CD4-positive, alpha-beta T cell (primary cell): Measurements from ENCODE around the gene LCNL1. TPM values are rescaled to one million over a fixed set of nuclear protein-coding genes. Genes with fewer than 3 reads are reported as not detected.
A peak's percentile ranks its signal among the peaks of the same experiment; 100 is the strongest.

Experiments
- ATAC-seq: fragments of 200-7000 bp; cut with Tn5 transposase; one replicate; pipeline ENCODE4 v1.10.0; 2022; ENCODE audit warnings: mild to moderate bottlenecking; ENCODE audit not compliant: poor library complexity
- CTCF ChIA-PET: fragments of 350-600 bp; sonication (Branson Sonifier 250); formaldehyde crosslinking; loops from one replicate; lab custom pipeline; 2021; ENCODE audit warnings: antibody characterized with exemption, inconsistent platforms; lab: Charles Lee
- POLR2A ChIA-PET: fragments of 350-600 bp; sonication (Branson Sonifier 250); formaldehyde crosslinking; loops from one replicate; lab custom pipeline; 2021; ENCODE audit warnings: antibody characterized with exemption, inconsistent platforms; lab: Charles Lee
- DNase-seq, 14 experiments: peaks; one replicate each; pipeline ENCODE4 v3.0.0-alpha.2; 2013 to 2020; ENCODE audit warnings: mixed read lengths in 2 of 14
- H3K27ac ChIP-seq, 2 donors: one replicate each; pipeline versions ENCODE4 v1.5.1 to v1.7.0; 2013; ENCODE audit warnings: low read length in 2 of 2, low read depth in 1 of 2, mild to moderate bottlenecking in 1 of 2
- H3K27me3 ChIP-seq, 2 experiments: 1 replicate in 1 of 2; 2 replicates in 1 of 2; pipeline versions ENCODE4 v1.6.1 to v1.7.0; 2013; ENCODE audit warnings: low read length in 2 of 2, control low read depth in 1 of 2, mild to moderate bottlenecking in 1 of 2, moderate library complexity in 1 of 2; ENCODE audit not compliant: insufficient read depth in 2 of 2, control insufficient read depth in 1 of 2
- H3K36me3 ChIP-seq: one replicate; pipeline ENCODE4 v1.6.1; 2013; ENCODE audit warnings: low read length, control low read depth; ENCODE audit not compliant: insufficient read depth
- H3K4me1 ChIP-seq: one replicate; pipeline ENCODE4 v1.6.1; 2013; ENCODE audit warnings: low read length, control low read depth; ENCODE audit not compliant: insufficient read depth
- H3K4me3 ChIP-seq: one replicate; pipeline ENCODE4 v1.5.1; 2013; ENCODE audit warnings: mild to moderate bottlenecking, low read length, moderate library complexity
- H3K9me3 ChIP-seq, 2 experiments: 1 replicate in 1 of 2; 2 replicates in 1 of 2; pipeline versions ENCODE4 v1.6.1 to v1.7.0; 2013; ENCODE audit warnings: low read length in 2 of 2, mild to moderate bottlenecking in 2 of 2, control low read depth in 1 of 2, moderate library complexity in 1 of 2; ENCODE audit not compliant: control insufficient read depth in 1 of 2, insufficient read depth in 1 of 2
- H3K27ac Mint-ChIP-seq: one replicate; pipeline ENCODE4 v1.8.0; 2020; ENCODE audit warnings: mixed read lengths
- H3K27me3 Mint-ChIP-seq: one replicate; pipeline ENCODE4 v1.8.0; 2021; ENCODE audit warnings: mixed read lengths
- H3K36me3 Mint-ChIP-seq: one replicate; pipeline ENCODE4 v1.8.0; 2021; ENCODE audit warnings: low read depth, mixed read lengths
- H3K4me1 Mint-ChIP-seq: one replicate; pipeline ENCODE4 v1.8.0; 2021; ENCODE audit warnings: low read depth, mixed read lengths
- H3K4me3 Mint-ChIP-seq: one replicate; pipeline ENCODE4 v1.8.0; 2020; ENCODE audit warnings: mild to moderate bottlenecking, mixed read lengths
- H3K9me3 Mint-ChIP-seq: one replicate; pipeline ENCODE4 v1.8.0; 2020; ENCODE audit warnings: mixed read lengths
- intact Hi-C, 2 experiments: fragments of 100-400 bp; cut with DNase I in 1 of 2; cut with micrococcal nuclease in 1 of 2; formaldehyde crosslinking; loops; one replicate each; pipeline versions ENCODE4 v1.15.1 to v1.9.0; 2023 to 2025; cut with DNase I, micrococcal nuclease
- total RNA-seq, 174 experiments: library from RNA in 2 of 174; stranded (reverse) in 2 of 174; gene quantifications; one replicate each; pipeline ENCODE4 v1.2.3 and lab custom pipeline; 2021 to 2026
- TF ChIP-seq, protein P1 (sequence below): fragments of 200-600 bp; IDR thresholded peaks from one replicate; pipeline ENCODE4 v1.8.0; 2022; ENCODE audit warnings: antibody characterized with exemption, mild to moderate bottlenecking

Gene LCNL1
- total RNA-seq, 2 experiments from 2014 or later = 0.93 to 1.0 TPM

- Mint-ChIP-seq H3K27ac (no peak overlapping the region), H3K4me1 (peaks cover 29% of the 10 kb centered on the region), H3K4me3 (no peak overlapping the region), H3K36me3 (no peaks in the 10 kb centered on the region), H3K27me3 (no peaks in the 10 kb centered on the region), H3K9me3 (no peaks in the 10 kb centered on the region)
- ChIA-PET CTCF (no interaction called here), POLR2A (no interaction called here)
- no peak overlapping the region for H3K27ac ChIP-seq
- peaks cover 74% of the 10 kb centered on the region for H3K4me1 ChIP-seq
- H3K4me3 ChIP-seq = no peak overlapping the region
- H3K36me3 ChIP-seq = no peaks in the 10 kb centered on the region
- no peaks in the 10 kb centered on the region for H3K9me3 ChIP-seq
- no peak for ATAC-seq
- H3K27me3 ChIP-seq = no peaks in the 10 kb centered on the region
- intact Hi-C loops = no loop called here
- TF ChIP-seq, protein P1, sequence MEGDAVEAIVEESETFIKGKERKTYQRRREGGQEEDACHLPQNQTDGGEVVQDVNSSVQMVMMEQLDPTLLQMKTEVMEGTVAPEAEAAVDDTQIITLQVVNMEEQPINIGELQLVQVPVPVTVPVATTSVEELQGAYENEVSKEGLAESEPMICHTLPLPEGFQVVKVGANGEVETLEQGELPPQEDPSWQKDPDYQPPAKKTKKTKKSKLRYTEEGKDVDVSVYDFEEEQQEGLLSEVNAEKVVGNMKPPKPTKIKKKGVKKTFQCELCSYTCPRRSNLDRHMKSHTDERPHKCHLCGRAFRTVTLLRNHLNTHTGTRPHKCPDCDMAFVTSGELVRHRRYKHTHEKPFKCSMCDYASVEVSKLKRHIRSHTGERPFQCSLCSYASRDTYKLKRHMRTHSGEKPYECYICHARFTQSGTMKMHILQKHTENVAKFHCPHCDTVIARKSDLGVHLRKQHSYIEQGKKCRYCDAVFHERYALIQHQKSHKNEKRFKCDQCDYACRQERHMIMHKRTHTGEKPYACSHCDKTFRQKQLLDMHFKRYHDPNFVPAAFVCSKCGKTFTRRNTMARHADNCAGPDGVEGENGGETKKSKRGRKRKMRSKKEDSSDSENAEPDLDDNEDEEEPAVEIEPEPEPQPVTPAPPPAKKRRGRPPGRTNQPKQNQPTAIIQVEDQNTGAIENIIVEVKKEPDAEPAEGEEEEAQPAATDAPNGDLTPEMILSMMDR = no peak
- no peak for DNase-seq
These were observed 18.6 kb upstream of the LCNL1 start for GRCh38 chr9:136964171-136964689.

GRCh38 chr9:136964833-136965422, 17.9 kb upstream of the LCNL1 start:
- intact Hi-C loops = no loop called here
- Mint-ChIP-seq H3K4me3 (no peak overlapping the region), H3K36me3 (no peaks in the 10 kb centered on the region), H3K9me3 (no peaks in the 10 kb centered on the region), H3K27ac (no peak overlapping the region), H3K4me1 (peaks cover 28% of the 10 kb centered on the region), H3K27me3 (no peaks in the 10 kb centered on the region)
- Histone ChIP-seq H3K36me3 (no peaks in the 10 kb centered on the region), H3K9me3 (no peaks in the 10 kb centered on the region), H3K4me1 (peaks cover 67% of the 10 kb centered on the region), H3K27me3 (no peaks in the 10 kb centered on the region), H3K4me3 (no peak overlapping the region), H3K27ac (no peak overlapping the region)
- ATAC-seq = no peak
- ChIA-PET CTCF (no interaction called here), POLR2A (interaction anchor here (1.3 kb wide), 1 partner anchor 27 kb away, joined by 3 read pairs; the partner anchor contains the start of gene PAXX)
- no peak for DNase-seq
- TF ChIP-seq, protein P1 = no peak

- H3K4me3 ChIP-seq = peak overlapping the region; percentile 25
- POLR2A ChIA-PET = interaction anchor here (1.3 kb wide), 1 partner anchor 26 kb away, joined by 3 read pairs; the partner anchor contains the start of gene PAXX
- H3K36me3 Mint-ChIP-seq = no peaks in the 10 kb centered on the region
- TF ChIP-seq, protein P1 = no peak
- H3K36me3 ChIP-seq = no peaks in the 10 kb centered on the region
- peak in 4 of 14 experiments; percentile 34 to 84 (median 72) for DNase-seq
- H3K4me1 ChIP-seq = peaks cover 62% of the 10 kb centered on the region
- peak overlapping the region; percentile 52 for H3K27ac Mint-ChIP-seq
- no peaks in the 10 kb centered on the region for H3K9me3 Mint-ChIP-seq
- H3K9me3 ChIP-seq = no peaks in the 10 kb centered on the region
- CTCF ChIA-PET = interaction anchor here (1.3 kb wide), 1 partner anchor 123 kb away, joined by 4 read pairs; the partner anchor contains the start of gene AJM1
- peak overlapping the region in 1 of 2 donors; percentile 45 for H3K27ac ChIP-seq
- H3K27me3 Mint-ChIP-seq = no peaks in the 10 kb centered on the region
- H3K4me3 Mint-ChIP-seq = peak overlapping the region; percentile 57
- H3K27me3 ChIP-seq = no peaks in the 10 kb centered on the region
- H3K4me1 Mint-ChIP-seq = peaks cover 21% of the 10 kb centered on the region
- ATAC-seq = peak; percentile 59
- intact Hi-C loops = no loop called here
These were observed 16.9 kb upstream of the LCNL1 start for GRCh38 chr9:136965771-136966484.
